Type B pancreatic cell (in vitro differentiated cells): ENCODE results near the gene MAPK8IP2. TPM values are rescaled to one million over a fixed set of nuclear protein-coding genes. Genes with fewer than 3 reads are reported as not detected.

Experiments used
- DNase-seq: peaks from one replicate; pipeline ENCODE4 v3.0.0; 2021; ENCODE audit warnings: mixed read lengths; ENCODE audit not compliant: unreplicated experiment; ENCODE audit errors: extremely low spot score
- H3K27ac Mint-ChIP-seq: 2 replicates; pipeline ENCODE4 v1.8.0; 2021; ENCODE audit warnings: mild to moderate bottlenecking, mixed read lengths
- H3K27me3 Mint-ChIP-seq: 2 replicates; pipeline ENCODE4 v1.8.0; 2021; ENCODE audit warnings: mixed read lengths
- H3K36me3 Mint-ChIP-seq: 2 replicates; pipeline ENCODE4 v1.8.0; 2021; ENCODE audit warnings: mixed read lengths
- H3K4me1 Mint-ChIP-seq: one replicate; pipeline ENCODE4 v1.8.0; 2021; ENCODE audit warnings: mixed read lengths; ENCODE audit not compliant: unreplicated experiment
- H3K4me3 Mint-ChIP-seq: 2 replicates; pipeline ENCODE4 v1.8.0; 2021; ENCODE audit warnings: mild to moderate bottlenecking, mixed read lengths
- H3K9me3 Mint-ChIP-seq: 2 replicates; pipeline ENCODE4 v1.8.0; 2021; ENCODE audit warnings: mixed read lengths
- CTCF ChIP-seq: fragments of 200-600 bp; sonication (generic); conservative IDR thresholded peaks from 2 replicates; pipeline ENCODE4 v1.5.0; 2021; ENCODE audit warnings: antibody characterized with exemption, mild to moderate bottlenecking
- total RNA-seq: library from RNA; stranded (reverse); gene quantifications from 2 replicates; pipeline ENCODE4 v1.2.1, GENCODE V29; 2021; ENCODE audit warnings: low replicate concordance

MAPK8IP2 gene
- total RNA-seq, 1 donor from 2014 or later, result 16.5 TPM

- H3K9me3 Mint-ChIP-seq, result no peaks in the 10 kb centered on the region
- no peaks in the 10 kb centered on the region for H3K36me3 Mint-ChIP-seq
- TF ChIP-seq CTCF, result no peak
- H3K27ac Mint-ChIP-seq, result no peak overlapping the region
- no peaks in the 10 kb centered on the region for H3K27me3 Mint-ChIP-seq
- peaks cover 32% of the 10 kb centered on the region for H3K4me1 Mint-ChIP-seq
- H3K4me3 Mint-ChIP-seq, result peak overlapping the region; percentile 77
- DNase-seq, result no peak
Observed at GRCh38 chr22:50626314-50626849, 25.8 kb downstream of the MAPK8IP2 start.

- peaks cover 32% of the 10 kb centered on the region for H3K4me1 Mint-ChIP-seq
- TF ChIP-seq CTCF, result no peak
- H3K27ac Mint-ChIP-seq, result no peak overlapping the region
- H3K4me3 Mint-ChIP-seq, result peak overlapping the region; percentile 83
- DNase-seq, result peak; percentile 69
- no peaks in the 10 kb centered on the region for H3K9me3 Mint-ChIP-seq
- H3K36me3 Mint-ChIP-seq, result no peaks in the 10 kb centered on the region
- no peaks in the 10 kb centered on the region for H3K27me3 Mint-ChIP-seq
Observed at GRCh38 chr22:50626850-50627641, 26.5 kb downstream of the MAPK8IP2 start.

GRCh38 chr22:50627642-50628542, 27.3 kb downstream of the MAPK8IP2 start, which contains the start of gene ARSA:
ARSA (minus strand) TSS chr22:50628152; CDS start chr22:50627779, 373 bp downstream.
- Mint-ChIP-seq H3K4me1 (peaks cover 29% of the 10 kb centered on the region), H3K36me3 (no peaks in the 10 kb centered on the region), H3K9me3 (no peaks in the 10 kb centered on the region), H3K27ac (peak within 1 kb of the TSS; percentile 69), H3K27me3 (no peaks in the 10 kb centered on the region), H3K4me3 (peak within 1 kb of the TSS; percentile 98)
- peak; percentile 39 for TF ChIP-seq CTCF
- DNase-seq, result peak; percentile 79

GRCh38 chr22:50628543-50629134, 28.0 kb downstream of the MAPK8IP2 start:
- Mint-ChIP-seq H3K4me3 (peak overlapping the region; percentile 98), H3K27me3 (no peaks in the 10 kb centered on the region), H3K9me3 (no peaks in the 10 kb centered on the region), H3K27ac (peak overlapping the region; percentile 69), H3K4me1 (peaks cover 29% of the 10 kb centered on the region), H3K36me3 (no peaks in the 10 kb centered on the region)
- no peak for DNase-seq
- TF ChIP-seq CTCF, result no peak

- Mint-ChIP-seq H3K4me3 (peak overlapping the region; percentile 40), H3K4me1 (peaks cover 29% of the 10 kb centered on the region), H3K27ac (peak overlapping the region; percentile 51), H3K27me3 (no peaks in the 10 kb centered on the region), H3K9me3 (no peaks in the 10 kb centered on the region), H3K36me3 (no peaks in the 10 kb centered on the region)
- TF ChIP-seq CTCF, result no peak
- no peak for DNase-seq
Observed at GRCh38 chr22:50630376-50630775, 29.8 kb downstream of the MAPK8IP2 start.
